ENCODE data around the gene CGRRF1.

DNA sequence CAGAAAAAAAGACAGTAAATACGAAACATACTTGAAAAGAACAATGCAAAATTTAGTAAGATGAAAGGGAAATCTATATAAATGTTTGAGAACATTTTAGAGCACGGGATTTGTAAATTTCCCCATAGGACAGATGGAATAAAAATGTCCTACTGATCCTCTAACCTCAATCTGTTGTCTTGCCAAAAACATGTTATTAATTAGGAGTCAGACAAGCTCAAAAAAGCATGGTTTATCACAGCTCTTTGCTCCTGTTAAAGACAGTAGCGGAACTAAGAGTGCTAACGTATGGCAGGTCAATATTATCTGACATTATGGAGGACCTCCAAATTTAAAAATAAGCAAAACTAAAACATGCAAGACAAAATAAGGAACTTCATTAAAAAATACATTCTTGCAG is 33.8 kb upstream of the CGRRF1 start:
- TF ChIP-seq, protein P1, sequence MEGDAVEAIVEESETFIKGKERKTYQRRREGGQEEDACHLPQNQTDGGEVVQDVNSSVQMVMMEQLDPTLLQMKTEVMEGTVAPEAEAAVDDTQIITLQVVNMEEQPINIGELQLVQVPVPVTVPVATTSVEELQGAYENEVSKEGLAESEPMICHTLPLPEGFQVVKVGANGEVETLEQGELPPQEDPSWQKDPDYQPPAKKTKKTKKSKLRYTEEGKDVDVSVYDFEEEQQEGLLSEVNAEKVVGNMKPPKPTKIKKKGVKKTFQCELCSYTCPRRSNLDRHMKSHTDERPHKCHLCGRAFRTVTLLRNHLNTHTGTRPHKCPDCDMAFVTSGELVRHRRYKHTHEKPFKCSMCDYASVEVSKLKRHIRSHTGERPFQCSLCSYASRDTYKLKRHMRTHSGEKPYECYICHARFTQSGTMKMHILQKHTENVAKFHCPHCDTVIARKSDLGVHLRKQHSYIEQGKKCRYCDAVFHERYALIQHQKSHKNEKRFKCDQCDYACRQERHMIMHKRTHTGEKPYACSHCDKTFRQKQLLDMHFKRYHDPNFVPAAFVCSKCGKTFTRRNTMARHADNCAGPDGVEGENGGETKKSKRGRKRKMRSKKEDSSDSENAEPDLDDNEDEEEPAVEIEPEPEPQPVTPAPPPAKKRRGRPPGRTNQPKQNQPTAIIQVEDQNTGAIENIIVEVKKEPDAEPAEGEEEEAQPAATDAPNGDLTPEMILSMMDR (IDR thresholded peaks at IDR 0.05; ENCODE audit: insufficient read depth, low read length, poor library complexity, severe bottlenecking) = no peak
- TF ChIP-seq EZH2phosphoT487 (conservative IDR thresholded peaks at IDR 0.05; ENCODE audit: low read length) = no peak
